ENCODE results near the gene MAPK1. TPM values are rescaled to one million over a fixed set of nuclear protein-coding genes. Genes with fewer than 3 reads are reported as not detected.
"Not testable (repeated sequence)": the region's sequence is repeated elsewhere in the genome, so short reads cannot be mapped to it uniquely, and the experiment has no call there.

Gene MAPK1
- total and polyA plus RNA-seq, 2 experiments from 2014 or later = 72.3 to 76.0 TPM

DNA sequence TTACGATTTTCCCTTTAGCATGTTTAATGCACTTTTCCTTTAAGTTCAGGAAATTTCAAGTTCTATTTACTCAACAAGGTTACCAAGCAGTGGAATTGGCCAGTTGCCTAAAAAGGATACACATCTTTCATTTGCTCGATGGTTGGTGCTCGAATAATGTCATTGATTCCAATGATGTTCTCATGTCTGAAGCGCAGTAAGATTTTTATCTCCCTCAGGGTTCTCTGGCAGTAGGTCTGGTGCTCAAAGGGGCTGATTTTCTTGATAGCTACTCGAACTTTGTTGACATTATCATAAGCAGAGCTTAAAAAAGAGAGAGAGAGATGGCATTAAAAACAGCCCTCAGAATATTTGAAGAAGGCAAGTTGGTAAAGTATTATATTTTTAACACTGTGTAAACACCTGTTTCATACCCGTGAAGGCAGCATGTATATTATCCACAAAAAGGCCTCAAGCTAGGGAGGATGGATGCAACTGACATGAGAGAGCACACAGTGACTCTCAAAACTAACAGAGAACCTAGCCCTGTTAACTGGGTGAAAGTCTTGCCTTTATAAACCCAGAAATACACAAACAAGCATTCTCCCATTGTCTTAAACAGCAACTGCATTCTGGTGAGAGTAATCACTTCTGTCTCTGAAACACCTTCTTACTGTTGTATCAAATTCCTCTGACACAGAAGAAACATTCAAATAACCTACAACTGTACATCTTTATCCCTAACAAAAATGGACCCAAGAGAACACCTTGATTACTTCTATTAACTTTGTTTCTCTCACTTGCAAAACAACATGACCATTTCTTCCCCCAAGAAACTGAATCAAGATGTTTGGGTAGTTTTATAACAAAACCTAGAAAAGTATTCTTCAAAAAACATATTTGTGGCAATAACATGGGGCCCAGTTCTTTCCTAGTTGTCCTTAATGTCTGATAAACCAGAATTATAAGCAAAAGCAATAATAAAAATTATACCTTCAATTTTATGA lies 59.6 kb downstream of the MAPK1 start:
- Histone ChIP-seq H3F3A (ENCODE audit: insufficient read depth) (peaks cover 5% of the 10 kb centered on the region; the same call in 1 of the 2 replicates), H3K27me3 (replicated peaks; ENCODE audit: insufficient read depth) (no peaks in the 10 kb centered on the region), H3K79me2 (ENCODE audit: insufficient read depth) (peaks cover 100% of the 10 kb centered on the region), H3K36me3 (ENCODE audit: low read depth) (peaks cover 43% of the 10 kb centered on the region), H2AFZ (no peak overlapping the region), H3K9me3 (ENCODE audit: low read depth) (no peaks in the 10 kb centered on the region), H3K4me3 (no peak overlapping the region), H3K4me1 (ENCODE audit: insufficient read depth) (peaks cover 13% of the 10 kb centered on the region), H3K27ac (no peak overlapping the region), H3K4me2 (ENCODE audit: unreplicated experiment) (no peak overlapping the region), H3K9me2 (ENCODE audit: insufficient read depth) (no peaks in the 10 kb centered on the region), H3K9ac (no peak overlapping the region), H4K20me1 (ENCODE audit: insufficient read depth) (no peaks in the 10 kb centered on the region)
- no peak for TF ChIP-seq EZH2 (IDR thresholded peaks at IDR 0.05; ENCODE audit: insufficient read depth, poor library complexity, severe bottlenecking)
- no peak for TF ChIP-seq EZH2phosphoT487 (IDR thresholded peaks at IDR 0.05; ENCODE audit: insufficient read depth, low read depth)
- in situ Hi-C loops (cut with MboI) = no loop called here
- peak; percentile 23 for DNase-seq
- 60 to 63% methylated on average over 6 of the region's 6 CpGs for WGBS, 2 experiments (ENCODE audit: low coverage in 1 of 2, low lambda C conversion rate in 2 of 2, missing lambda C conversion rate in 2 of 2)

- H3K9me3 ChIP-seq (ENCODE audit: low read depth); H3K4me3 ChIP-seq; H3F3A ChIP-seq (ENCODE audit: insufficient read depth); H3K9me2 ChIP-seq (ENCODE audit: insufficient read depth); H3K9ac ChIP-seq; DNase-seq; in situ Hi-C loops (cut with MboI); H4K20me1 ChIP-seq (ENCODE audit: insufficient read depth); H3K4me2 ChIP-seq (ENCODE audit: unreplicated experiment); H3K27ac ChIP-seq; H2AFZ ChIP-seq; H3K27me3 ChIP-seq (replicated peaks; ENCODE audit: insufficient read depth): not testable (repeated sequence)
- peaks cover 49% of the 10 kb centered on the region for H3K36me3 ChIP-seq (ENCODE audit: low read depth)
- WGBS, 2 experiments (ENCODE audit: low coverage in 1 of 2, low lambda C conversion rate in 2 of 2, missing lambda C conversion rate in 2 of 2) = 96 to 97% methylated on average over 8 of the region's 8 CpGs
- H3K79me2 ChIP-seq (ENCODE audit: insufficient read depth) = peaks cover 85% of the 10 kb centered on the region
- peaks cover 11% of the 10 kb centered on the region for H3K4me1 ChIP-seq (ENCODE audit: insufficient read depth)
These were observed 62.1 kb downstream of the MAPK1 start for GRCh38 chr22:21805325-21805724.

- Histone ChIP-seq H3F3A (ENCODE audit: insufficient read depth) (no peaks in the 10 kb centered on the region), H3K9me3 (ENCODE audit: low read depth) (no peaks in the 10 kb centered on the region), H3K9me2 (ENCODE audit: insufficient read depth) (no peaks in the 10 kb centered on the region), H3K36me3 (ENCODE audit: low read depth) (peaks cover 58% of the 10 kb centered on the region), H4K20me1 (ENCODE audit: insufficient read depth) (no peaks in the 10 kb centered on the region), H3K4me2 (ENCODE audit: unreplicated experiment) (no peak overlapping the region), H3K4me3 (no peak overlapping the region), H3K27ac (no peak overlapping the region), H3K27me3 (replicated peaks; ENCODE audit: insufficient read depth) (no peaks in the 10 kb centered on the region), H3K4me1 (ENCODE audit: insufficient read depth) (no peaks in the 10 kb centered on the region), H2AFZ (no peak overlapping the region), H3K9ac (no peak overlapping the region), H3K79me2 (ENCODE audit: insufficient read depth) (peaks cover 81% of the 10 kb centered on the region)
- in situ Hi-C loops (cut with MboI) = no loop called here
- TF ChIP-seq EZH2 (IDR thresholded peaks at IDR 0.05; ENCODE audit: insufficient read depth, poor library complexity, severe bottlenecking) = no peak
- TF ChIP-seq EZH2phosphoT487 (IDR thresholded peaks at IDR 0.05; ENCODE audit: insufficient read depth, low read depth) = no peak
- 88 to 95% methylated on average over 6 of the region's 6 CpGs for whole genome bisulfite sequencing, 2 experiments (ENCODE audit: low coverage in 1 of 2, low lambda C conversion rate in 2 of 2, missing lambda C conversion rate in 2 of 2)
- no peak for DNase-seq
These were observed 63.6 kb downstream of the MAPK1 start for GRCh38 chr22:21803811-21804249.

- H3K9me3 ChIP-seq (ENCODE audit: low read depth) = no peaks in the 10 kb centered on the region
- no peak overlapping the region for H3K9ac ChIP-seq
- no peaks in the 10 kb centered on the region for H3K9me2 ChIP-seq (ENCODE audit: insufficient read depth)
- no peak for DNase-seq
- H2AFZ ChIP-seq = no peak overlapping the region
- H3K4me2 ChIP-seq (ENCODE audit: unreplicated experiment) = no peak overlapping the region
- no peaks in the 10 kb centered on the region for H3K27me3 ChIP-seq (replicated peaks; ENCODE audit: insufficient read depth)
- H3K27ac ChIP-seq = no peak overlapping the region
- 96 to 100% methylated on average over 1 of the region's 1 CpG for WGBS, 2 experiments (ENCODE audit: low coverage in 1 of 2, low lambda C conversion rate in 2 of 2, missing lambda C conversion rate in 2 of 2)
- H3K4me1 ChIP-seq (ENCODE audit: insufficient read depth) = no peaks in the 10 kb centered on the region
- H3F3A ChIP-seq (ENCODE audit: insufficient read depth) = peaks cover 2% of the 10 kb centered on the region; the same call in 1 of the 2 replicates
- no peak for TF ChIP-seq EZH2phosphoT487 (IDR thresholded peaks at IDR 0.05; ENCODE audit: insufficient read depth, low read depth)
- no peak for TF ChIP-seq EZH2 (IDR thresholded peaks at IDR 0.05; ENCODE audit: insufficient read depth, poor library complexity, severe bottlenecking)
- H3K79me2 ChIP-seq (ENCODE audit: insufficient read depth) = peaks cover 71% of the 10 kb centered on the region
- peaks cover 67% of the 10 kb centered on the region for H3K36me3 ChIP-seq (ENCODE audit: low read depth)
- in situ Hi-C loops (cut with MboI) = no loop called here
- H3K4me3 ChIP-seq = no peak overlapping the region
- no peaks in the 10 kb centered on the region for H4K20me1 ChIP-seq (ENCODE audit: insufficient read depth)
These were observed 64.8 kb downstream of the MAPK1 start for GRCh38 chr22:21802673-21803072.
